ENCODE data around the gene C5orf22. TPM values are rescaled to one million over a fixed set of nuclear protein-coding genes. Genes with fewer than 3 reads are reported as not detected.

The C5orf22 gene
- 1 to 10 TPM; 6.3 to 9.8 (median 7.3) TPM for polyA plus RNA-seq

DNA sequence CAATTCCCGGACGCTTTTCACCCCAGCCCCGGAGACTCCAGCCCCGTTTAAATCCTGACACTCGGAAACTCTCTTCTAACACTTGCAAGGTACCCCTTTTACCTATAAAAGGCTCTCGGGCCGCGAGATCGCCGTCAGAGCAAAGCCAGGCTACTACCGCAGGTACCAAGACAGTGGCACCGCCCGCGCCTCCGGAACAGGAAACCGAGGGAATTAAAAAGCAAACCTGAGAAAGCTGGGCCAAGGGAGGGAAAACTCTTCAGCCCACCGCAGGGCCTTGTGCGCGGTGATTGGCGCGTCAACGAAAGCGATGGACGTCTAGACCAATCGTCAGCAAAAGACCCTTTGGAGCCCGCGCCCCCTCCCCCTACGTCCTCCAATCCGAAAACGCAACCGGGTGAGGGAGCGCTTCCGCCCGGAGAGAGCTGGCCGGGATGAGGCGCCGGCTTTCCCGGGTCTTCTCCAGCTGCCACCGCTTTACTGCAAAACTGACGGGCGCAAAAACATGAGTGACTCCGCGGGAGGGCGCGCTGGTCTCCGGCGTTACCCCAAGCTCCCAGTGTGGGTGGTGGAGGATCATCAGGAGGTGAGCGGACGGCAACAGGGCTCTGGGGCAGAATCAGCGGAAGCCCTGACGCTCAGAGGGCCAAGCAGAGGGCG, at the start of gene C5orf22, which contains the start of gene DROSHA:
TSS of gene C5orf22 (plus strand) at position 414 of the 660 bp plus-strand sequence. CDS start at position 506, 92 bp downstream.
TSS of gene DROSHA (minus strand) at position 206 of the 660 bp plus-strand sequence. CDS start 3,034 bp downstream, outside the sequence.
- no peak within 1 kb of the TSS for H3K27ac ChIP-seq (ENCODE audit: low read depth, low read length)
- 0 to 1% (median 0%) methylated on average over 52 of the region's 52 CpGs for WGBS, 3 donors

- no peak overlapping the region for H3K27ac ChIP-seq (ENCODE audit: low read depth, low read length)
- 60 to 64% (median 62%) methylated on average over 7 of the region's 7 CpGs for WGBS, 3 donors
Measured at GRCh38 chr5:31485376-31486207, 46.5 kb upstream of the C5orf22 start.

- 88 to 92% (median 88%) methylated on average over 6 of the region's 6 CpGs for WGBS, 3 donors
- no peak overlapping the region for H3K27ac ChIP-seq (ENCODE audit: low read depth, low read length)
Measured at GRCh38 chr5:31486441-31486840, 45.7 kb upstream of the C5orf22 start.

GRCh38 chr5:31487506-31487905, 44.6 kb upstream of the C5orf22 start:
- no peak overlapping the region for H3K27ac ChIP-seq (ENCODE audit: low read depth, low read length)
- 90 to 94% (median 92%) methylated on average over 2 of the region's 2 CpGs for WGBS, 3 donors

DNA sequence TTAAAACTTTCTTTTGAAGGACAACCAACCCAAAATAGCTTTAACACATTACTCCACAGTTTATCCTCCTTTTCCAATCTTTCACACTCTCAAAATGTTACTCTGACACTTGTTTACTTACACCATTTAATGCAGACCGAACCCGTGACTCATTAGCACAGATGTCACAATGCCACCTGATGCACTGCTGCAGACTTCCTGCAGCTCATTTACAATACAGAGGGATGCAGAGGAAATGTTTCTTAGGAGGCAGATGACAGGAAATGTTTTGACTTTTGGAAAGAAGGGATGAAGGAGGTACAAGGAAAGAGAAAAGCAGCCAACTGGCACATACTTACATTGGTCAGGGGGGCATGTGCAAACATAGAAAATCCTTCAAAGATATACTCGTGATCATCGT, 39.2 kb upstream of the C5orf22 start:
- no peak overlapping the region for H3K27ac ChIP-seq (ENCODE audit: low read depth, low read length)
- 67 to 78% (median 75%) methylated on average over 4 of the region's 4 CpGs for WGBS, 3 donors

DNA sequence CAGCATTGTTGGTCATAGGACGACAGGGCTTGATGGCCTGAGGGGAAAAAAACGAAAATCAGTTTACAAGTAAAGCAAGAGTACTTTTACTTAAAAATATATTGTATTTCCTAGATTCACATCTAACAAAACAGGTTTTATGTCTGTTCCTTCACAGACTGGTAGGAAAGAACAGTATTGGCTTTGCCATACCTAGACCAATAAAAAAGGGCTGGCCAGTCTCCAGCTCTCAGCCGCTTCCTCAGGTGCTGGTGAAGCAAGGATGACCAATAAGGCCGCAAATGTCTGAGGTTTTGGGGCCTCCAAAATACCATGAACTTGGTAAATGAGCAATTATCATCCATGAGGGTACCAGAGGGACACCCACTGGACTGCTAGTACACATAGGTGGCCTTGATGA, 36.8 kb upstream of the C5orf22 start:
- WGBS, 3 donors: 93 to 95% (median 94%) methylated on average over 4 of the region's 4 CpGs
- H3K27ac ChIP-seq (ENCODE audit: low read depth, low read length): no peak overlapping the region

GRCh38 chr5:31496301-31496700, 35.8 kb upstream of the C5orf22 start:
- 86 to 91% (median 88%) methylated on average over 2 of the region's 2 CpGs for WGBS, 3 donors
- H3K27ac ChIP-seq (ENCODE audit: low read depth, low read length): no peak overlapping the region

DNA sequence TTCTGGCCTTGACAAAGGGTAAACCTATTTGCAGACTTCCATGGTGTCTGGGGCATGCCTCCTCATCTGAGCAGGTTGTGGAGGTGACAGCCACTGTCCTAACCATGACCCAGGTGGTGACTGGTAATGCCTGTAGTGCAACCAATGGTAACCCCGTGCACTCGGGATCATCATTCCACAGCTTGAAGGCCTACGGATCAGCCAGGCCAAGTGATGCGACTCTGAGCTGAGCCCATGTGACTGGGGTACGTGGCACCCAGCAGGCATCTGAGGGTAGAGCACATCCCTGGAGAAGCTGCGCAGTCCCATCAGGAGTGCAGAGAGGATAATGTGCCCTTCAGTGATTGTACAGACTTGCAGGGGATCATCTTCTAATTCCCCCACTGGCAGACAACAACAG, 35.2 kb upstream of the C5orf22 start:
- WGBS, 3 donors: 85 to 97% (median 97%) methylated on average over 6 of the region's 6 CpGs
- no peak overlapping the region for H3K27ac ChIP-seq (ENCODE audit: low read depth, low read length)

DNA sequence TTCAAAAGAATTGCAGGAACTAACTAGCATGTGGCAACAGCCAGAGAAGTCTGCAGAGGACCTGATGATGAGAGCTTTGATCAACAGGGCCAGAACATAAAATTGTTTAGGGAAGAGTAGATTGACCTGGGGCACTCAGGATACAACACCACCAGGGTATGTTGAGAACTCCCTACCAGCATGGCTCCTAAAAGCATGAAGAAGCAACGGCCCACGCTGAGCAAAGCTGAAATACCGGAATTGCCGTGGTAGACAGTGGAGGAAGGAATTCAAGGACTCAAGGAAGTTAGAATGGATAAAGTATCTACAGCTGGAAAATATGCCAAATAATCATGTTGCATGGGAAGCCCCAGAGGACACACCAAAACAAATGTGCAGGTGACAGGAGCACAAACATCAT, 31.8 kb upstream of the C5orf22 start:
- WGBS, 3 donors: 79 to 92% (median 89%) methylated on average over 4 of the region's 4 CpGs

GRCh38 chr5:31502506-31502905, 29.6 kb upstream of the C5orf22 start:
- 97 to 99% (median 98%) methylated on average over 4 of the region's 4 CpGs for WGBS, 3 donors
- H3K27ac ChIP-seq (ENCODE audit: low read depth, low read length): no peak overlapping the region

More for the DNA sequence above, 31.8 kb upstream of the C5orf22 start:
- H3K27ac ChIP-seq (ENCODE audit: low read depth, low read length): no peak overlapping the region

GRCh38 chr5:31504529-31504928, 27.6 kb upstream of the C5orf22 start:
- WGBS, 3 donors: 79 to 93% (median 93%) methylated on average over 10 of the region's 10 CpGs
- no peak overlapping the region for H3K27ac ChIP-seq (ENCODE audit: low read depth, low read length)

GRCh38 chr5:31511305-31511704, 20.8 kb upstream of the C5orf22 start:
- H3K27ac ChIP-seq (ENCODE audit: low read depth, low read length): no peak overlapping the region
- 96 to 98% (median 97%) methylated on average over 4 of the region's 4 CpGs for whole genome bisulfite sequencing, 3 donors

- WGBS, 3 donors: 36 to 80% (median 42%) methylated on average over 1 of the region's 1 CpG
- no peak overlapping the region for H3K27ac ChIP-seq (ENCODE audit: low read depth, low read length)
Measured at GRCh38 chr5:31516802-31517201, 15.3 kb upstream of the C5orf22 start.

DNA sequence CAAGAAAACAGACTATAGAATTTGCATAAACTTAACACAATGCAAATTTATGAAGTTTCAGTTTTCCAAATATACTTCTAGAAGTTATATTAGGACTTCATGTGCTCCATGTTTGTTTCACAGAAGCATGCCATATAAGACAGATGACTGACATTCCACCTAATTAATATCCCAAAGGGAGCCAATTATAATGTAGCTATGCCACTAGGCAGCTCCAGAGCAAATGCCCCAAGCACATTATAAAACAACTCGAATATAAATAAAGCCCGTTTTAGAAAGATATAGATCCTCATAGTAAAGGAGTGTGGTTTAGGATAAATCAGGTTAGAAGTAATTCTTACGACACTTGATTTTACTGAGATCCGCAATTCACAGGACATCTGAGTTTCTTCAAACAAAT, 9.1 kb upstream of the C5orf22 start:
- no peak overlapping the region for H3K27ac ChIP-seq (ENCODE audit: low read depth, low read length)
- WGBS, 3 donors: 96 to 98% (median 98%) methylated on average over 4 of the region's 4 CpGs

DNA sequence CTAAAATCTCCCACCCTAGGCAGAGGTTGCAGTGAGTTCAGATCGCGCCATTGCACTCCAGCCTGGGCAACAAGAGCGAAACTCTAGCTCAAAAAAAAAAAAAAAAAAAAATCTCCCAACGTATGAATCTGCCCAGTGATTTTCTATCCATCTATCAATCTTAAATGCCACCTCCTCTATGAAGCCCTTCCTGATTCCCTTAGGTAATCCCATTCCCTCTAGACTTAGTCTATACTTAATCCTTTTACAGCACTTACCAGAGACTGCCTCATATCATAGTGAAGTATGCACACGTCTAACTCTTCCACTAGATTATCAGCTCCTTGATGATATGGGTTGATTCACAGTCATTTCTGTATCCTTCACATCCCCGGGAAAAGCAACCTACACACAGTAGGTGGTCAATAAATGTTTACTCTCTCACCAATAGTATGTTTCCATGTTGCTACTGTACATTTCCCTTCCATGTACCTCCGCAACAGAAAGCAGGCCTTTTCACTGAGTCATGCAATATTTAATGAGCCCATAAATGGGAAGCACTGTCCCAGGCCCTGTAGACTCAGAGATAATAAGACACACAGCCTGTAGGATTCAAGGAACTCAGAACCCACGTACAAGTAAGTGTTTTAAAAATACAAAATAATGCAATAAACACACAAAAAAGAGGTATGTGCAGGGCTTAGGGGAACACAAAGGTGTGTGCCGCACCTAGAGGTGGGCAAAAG, 1.4 kb upstream of the C5orf22 start:
- no peak overlapping the region for H3K27ac ChIP-seq (ENCODE audit: low read depth, low read length)
- WGBS, 3 donors: 72 to 83% (median 81%) methylated on average over 9 of the region's 9 CpGs

GRCh38 chr5:31531543-31531887, 586 bp upstream of the C5orf22 start:
- no peak overlapping the region for H3K27ac ChIP-seq (ENCODE audit: low read depth, low read length)
- 0 to 1% (median 1%) methylated on average over 13 of the region's 13 CpGs for WGBS, 3 donors

DNA sequence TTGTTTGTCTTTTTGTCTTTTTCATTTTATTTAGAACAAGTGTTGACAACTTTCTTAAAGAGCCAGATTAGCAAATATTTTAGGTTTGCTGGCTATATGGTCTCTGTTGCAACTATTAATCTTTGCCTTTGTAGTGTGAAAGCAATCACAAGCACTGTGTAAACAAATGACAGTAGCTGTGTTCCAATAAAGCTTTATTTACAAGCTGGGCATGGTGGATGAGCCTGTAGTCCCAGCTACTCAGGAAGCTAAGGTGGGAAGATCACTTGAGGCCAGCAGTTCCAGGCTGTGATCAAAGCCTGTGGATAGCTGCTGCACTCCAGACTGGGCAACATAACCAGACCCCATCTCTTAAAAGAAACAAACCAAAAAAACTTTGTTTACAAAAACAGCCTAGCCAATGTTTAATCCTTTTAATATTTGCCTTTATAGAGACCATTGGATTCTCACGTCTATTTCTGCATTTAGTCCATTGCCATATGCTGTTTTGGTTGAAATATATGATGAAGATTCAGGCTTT, 2.5 kb downstream of the C5orf22 start:
- no peak overlapping the region for H3K27ac ChIP-seq (ENCODE audit: low read depth, low read length)
- 81 to 92% (median 89%) methylated on average over 1 of the region's 1 CpG for WGBS, 3 donors

DNA sequence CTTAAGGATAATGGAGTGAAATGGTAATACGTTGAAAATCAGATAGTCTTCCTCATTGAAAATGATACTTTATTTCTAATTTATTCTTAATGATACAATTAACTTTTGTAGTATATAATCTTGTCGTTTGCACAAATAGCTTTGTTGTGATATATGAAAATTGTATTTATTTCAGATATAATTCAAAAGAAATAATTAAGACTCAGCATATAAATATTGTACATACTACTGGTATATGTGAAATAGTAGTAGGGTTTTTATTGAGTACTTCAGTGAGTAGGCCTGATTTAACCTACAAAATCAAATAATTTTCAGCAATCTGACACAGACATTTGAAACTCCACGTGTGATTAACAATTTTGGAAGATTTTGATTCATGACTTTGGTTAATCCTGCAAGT, 4.8 kb downstream of the C5orf22 start:
- 86 to 89% (median 89%) methylated on average over 3 of the region's 3 CpGs for WGBS, 3 donors
- no peak overlapping the region for H3K27ac ChIP-seq (ENCODE audit: low read depth, low read length)

- H3K27ac ChIP-seq (ENCODE audit: low read depth, low read length): no peak overlapping the region
Measured at GRCh38 chr5:31537349-31537748, 5.2 kb downstream of the C5orf22 start.
